ENCODE data around the gene MIPEP. TPM values are rescaled to one million over a fixed set of nuclear protein-coding genes. Genes with fewer than 3 reads are reported as not detected.
A peak's percentile ranks its signal among the peaks of the same experiment; 100 is the strongest.

MIPEP gene
- total and polyA plus RNA-seq, 9 of the 15 experiments (the other 6 are each of a cell fraction or from before 2014, with no cell fraction given): 1.7 to 19.3 (median 13.1) TPM

DNA sequence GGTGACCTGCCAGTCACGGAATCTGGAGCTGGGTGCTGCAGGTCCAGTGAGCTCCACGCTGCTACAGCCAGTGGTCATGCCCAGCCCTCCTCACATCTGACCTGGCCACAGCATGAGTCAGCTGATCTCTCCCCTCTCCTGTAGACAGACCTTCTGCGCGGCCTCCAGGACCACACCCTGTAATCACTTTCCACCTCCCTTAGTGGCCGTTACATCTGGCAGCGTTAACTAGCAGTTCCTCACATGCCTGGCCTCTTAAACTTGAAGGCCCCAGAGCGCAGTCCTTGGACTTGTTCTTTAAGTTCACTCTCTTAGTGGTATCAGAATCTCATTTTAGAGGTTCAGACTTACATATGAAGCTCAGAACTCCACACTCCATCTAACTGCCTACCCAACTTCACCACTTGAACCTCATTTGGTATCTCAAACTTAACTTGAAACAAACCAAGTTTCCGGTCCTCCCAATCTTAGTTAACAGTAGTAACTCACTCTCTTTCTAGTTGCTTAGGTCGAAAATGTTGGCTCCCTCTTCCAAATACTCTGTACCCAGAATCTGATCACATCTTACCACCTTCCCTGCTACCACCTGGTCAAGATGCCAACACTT, 22.7 kb downstream of the MIPEP start (continued):
- TF ChIP-seq, protein P1, sequence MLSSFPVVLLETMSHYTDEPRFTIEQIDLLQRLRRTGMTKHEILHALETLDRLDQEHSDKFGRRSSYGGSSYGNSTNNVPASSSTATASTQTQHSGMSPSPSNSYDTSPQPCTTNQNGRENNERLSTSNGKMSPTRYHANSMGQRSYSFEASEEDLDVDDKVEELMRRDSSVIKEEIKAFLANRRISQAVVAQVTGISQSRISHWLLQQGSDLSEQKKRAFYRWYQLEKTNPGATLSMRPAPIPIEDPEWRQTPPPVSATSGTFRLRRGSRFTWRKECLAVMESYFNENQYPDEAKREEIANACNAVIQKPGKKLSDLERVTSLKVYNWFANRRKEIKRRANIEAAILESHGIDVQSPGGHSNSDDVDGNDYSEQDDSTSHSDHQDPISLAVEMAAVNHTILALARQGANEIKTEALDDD (IDR thresholded peaks at IDR 0.05): peak; percentile 89
- TF ChIP-seq, protein P2, sequence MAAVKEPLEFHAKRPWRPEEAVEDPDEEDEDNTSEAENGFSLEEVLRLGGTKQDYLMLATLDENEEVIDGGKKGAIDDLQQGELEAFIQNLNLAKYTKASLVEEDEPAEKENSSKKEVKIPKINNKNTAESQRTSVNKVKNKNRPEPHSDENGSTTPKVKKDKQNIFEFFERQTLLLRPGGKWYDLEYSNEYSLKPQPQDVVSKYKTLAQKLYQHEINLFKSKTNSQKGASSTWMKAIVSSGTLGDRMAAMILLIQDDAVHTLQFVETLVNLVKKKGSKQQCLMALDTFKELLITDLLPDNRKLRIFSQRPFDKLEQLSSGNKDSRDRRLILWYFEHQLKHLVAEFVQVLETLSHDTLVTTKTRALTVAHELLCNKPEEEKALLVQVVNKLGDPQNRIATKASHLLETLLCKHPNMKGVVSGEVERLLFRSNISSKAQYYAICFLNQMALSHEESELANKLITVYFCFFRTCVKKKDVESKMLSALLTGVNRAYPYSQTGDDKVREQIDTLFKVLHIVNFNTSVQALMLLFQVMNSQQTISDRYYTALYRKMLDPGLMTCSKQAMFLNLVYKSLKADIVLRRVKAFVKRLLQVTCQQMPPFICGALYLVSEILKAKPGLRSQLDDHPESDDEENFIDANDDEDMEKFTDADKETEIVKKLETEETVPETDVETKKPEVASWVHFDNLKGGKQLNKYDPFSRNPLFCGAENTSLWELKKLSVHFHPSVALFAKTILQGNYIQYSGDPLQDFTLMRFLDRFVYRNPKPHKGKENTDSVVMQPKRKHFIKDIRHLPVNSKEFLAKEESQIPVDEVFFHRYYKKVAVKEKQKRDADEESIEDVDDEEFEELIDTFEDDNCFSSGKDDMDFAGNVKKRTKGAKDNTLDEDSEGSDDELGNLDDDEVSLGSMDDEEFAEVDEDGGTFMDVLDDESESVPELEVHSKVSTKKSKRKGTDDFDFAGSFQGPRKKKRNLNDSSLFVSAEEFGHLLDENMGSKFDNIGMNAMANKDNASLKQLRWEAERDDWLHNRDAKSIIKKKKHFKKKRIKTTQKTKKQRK (IDR thresholded peaks at IDR 0.05; ENCODE audit: borderline replicate concordance, low read depth, low read length): no peak
- TF ChIP-seq ZNF212 (CRISPR knock-in tag; IDR thresholded peaks at IDR 0.05) (no peak), DACH1 (IDR thresholded peaks at IDR 0.05; ENCODE audit: partially characterized antibody) (peak; percentile 51)
- TF ChIP-seq, protein P3, sequence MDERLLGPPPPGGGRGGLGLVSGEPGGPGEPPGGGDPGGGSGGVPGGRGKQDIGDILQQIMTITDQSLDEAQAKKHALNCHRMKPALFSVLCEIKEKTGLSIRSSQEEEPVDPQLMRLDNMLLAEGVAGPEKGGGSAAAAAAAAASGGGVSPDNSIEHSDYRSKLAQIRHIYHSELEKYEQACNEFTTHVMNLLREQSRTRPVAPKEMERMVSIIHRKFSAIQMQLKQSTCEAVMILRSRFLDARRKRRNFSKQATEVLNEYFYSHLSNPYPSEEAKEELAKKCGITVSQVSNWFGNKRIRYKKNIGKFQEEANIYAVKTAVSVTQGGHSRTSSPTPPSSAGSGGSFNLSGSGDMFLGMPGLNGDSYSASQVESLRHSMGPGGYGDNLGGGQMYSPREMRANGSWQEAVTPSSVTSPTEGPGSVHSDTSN (CRISPR knock-in tag; IDR thresholded peaks at IDR 0.05; ENCODE audit: low read depth): no peak
- TF ChIP-seq, protein P3 (tag; conservative IDR thresholded peaks at IDR 0.05; ENCODE audit: low read depth): no peak

All from K562 (cell line).